ENCODE measurements around the gene SIGLEC9.

The SIGLEC9 gene

GRCh38 chr19:51097796-51098195 is 26.9 kb upstream of the SIGLEC9 start:
- no peak for DNase-seq

- no peak for DNase-seq
Measured at GRCh38 chr19:51098365-51099046, 26.2 kb upstream of the SIGLEC9 start.

- DNase-seq, result no peak
Measured at GRCh38 chr19:51099047-51099382, 25.7 kb upstream of the SIGLEC9 start.

GRCh38 chr19:51100601-51101000 is 24.1 kb upstream of the SIGLEC9 start:
- DNase-seq, result no peak

GRCh38 chr19:51101171-51101865 is 23.4 kb upstream of the SIGLEC9 start:
- no peak for DNase-seq

- DNase-seq, result no peak
Measured at GRCh38 chr19:51102991-51103390, 21.7 kb upstream of the SIGLEC9 start.

GRCh38 chr19:51103926-51104341 is 20.8 kb upstream of the SIGLEC9 start:
- DNase-seq, result no peak

- peak; percentile 27 for DNase-seq
Measured at GRCh38 chr19:51107406-51108065, 17.2 kb upstream of the SIGLEC9 start.

GRCh38 chr19:51108066-51108804 is 16.5 kb upstream of the SIGLEC9 start, which contains the start of gene CTU1:
Gene CTU1 (minus strand): TSS chr19:51108409. CDS start chr19:51104569, 3,840 bp downstream.
- peak; percentile 95 for DNase-seq

- no peak for DNase-seq
Measured at GRCh38 chr19:51108805-51109146, 15.9 kb upstream of the SIGLEC9 start.

- DNase-seq, result no peak
Measured at GRCh38 chr19:51110666-51110971, 14.1 kb upstream of the SIGLEC9 start.

- no peak for DNase-seq
Measured at GRCh38 chr19:51111606-51112005, 13.1 kb upstream of the SIGLEC9 start.

GRCh38 chr19:51114087-51114729 is 10.5 kb upstream of the SIGLEC9 start:
- no peak for DNase-seq

GRCh38 chr19:51116736-51117286 is 7.9 kb upstream of the SIGLEC9 start:
- DNase-seq, result no peak

GRCh38 chr19:51119101-51119500 is 5.6 kb upstream of the SIGLEC9 start:
- no peak for DNase-seq

GRCh38 chr19:51119611-51120010 is 5.1 kb upstream of the SIGLEC9 start:
- DNase-seq, result no peak

GRCh38 chr19:51120160-51120559 is 4.5 kb upstream of the SIGLEC9 start:
- DNase-seq, result no peak

GRCh38 chr19:51121257-51121656 is 3.4 kb upstream of the SIGLEC9 start:
- DNase-seq, result no peak

- no peak for DNase-seq
Measured at GRCh38 chr19:51122112-51122981, 2.4 kb upstream of the SIGLEC9 start.

- peak; percentile 17 for DNase-seq
Measured at GRCh38 chr19:51123381-51123800, 1.3 kb upstream of the SIGLEC9 start.

GRCh38 chr19:51123802-51124201 is 904 bp upstream of the SIGLEC9 start:
- DNase-seq, result no peak

- DNase-seq, result no peak
Measured at GRCh38 chr19:51124216-51124615, 490 bp upstream of the SIGLEC9 start.

Data from KG1 (cell line).